Hepatocyte (in vitro differentiated cells): ENCODE results near the gene IREB2. TPM values are rescaled to one million over a fixed set of nuclear protein-coding genes. Genes with fewer than 3 reads are reported as not detected.

Experiments used
- DNase-seq: peaks from one replicate; pipeline ENCODE4 v3.0.0-alpha.2; 2016; ENCODE audit warnings: low spot score
- H2AFZ ChIP-seq: fragments of 200-600 bp; sonication (generic); 2 replicates; pipeline ENCODE4 v1.6.0; 2016; ENCODE audit warnings: antibody characterized with exemption, mild to moderate bottlenecking
- H3K27ac ChIP-seq: fragments of 200-600 bp; sonication (generic); 2 replicates; pipeline ENCODE4 v1.5.1; 2016; ENCODE audit warnings: mild to moderate bottlenecking
- H3K27me3 ChIP-seq: fragments of 200-600 bp; sonication (generic); 2 replicates; pipeline ENCODE4 v1.6.1; 2016
- H3K36me3 ChIP-seq: fragments of 200-600 bp; sonication (generic); replicated peaks from 2 replicates; pipeline ENCODE4 v1.5.1; 2016; ENCODE audit warnings: low read depth; ENCODE audit not compliant: insufficient read depth
- H3K4me1 ChIP-seq: fragments of 200-600 bp; sonication (generic); 2 replicates; pipeline ENCODE4 v1.5.1; 2016; ENCODE audit warnings: mild to moderate bottlenecking, moderate library complexity; ENCODE audit not compliant: insufficient read depth
- H3K4me2 ChIP-seq: fragments of 200-600 bp; sonication (generic); 2 replicates; pipeline ENCODE4 v1.6.0; 2016
- H3K4me3 ChIP-seq: fragments of 200-600 bp; sonication (generic); 2 replicates; pipeline ENCODE4 v1.5.1; 2016; ENCODE audit warnings: mild to moderate bottlenecking
- H3K79me2 ChIP-seq: fragments of 200-600 bp; sonication (generic); 2 replicates; pipeline ENCODE4 v1.6.0; 2017; ENCODE audit warnings: mild to moderate bottlenecking
- H3K9me2 ChIP-seq: fragments of 200-600 bp; sonication (generic); replicated peaks from 2 replicates; pipeline ENCODE4 v1.6.0; 2017; ENCODE audit warnings: mild to moderate bottlenecking; ENCODE audit not compliant: insufficient read depth
- H3K9me3 ChIP-seq: fragments of 200-600 bp; sonication (generic); 2 replicates; pipeline ENCODE4 v1.5.1; 2016; ENCODE audit warnings: low read depth, mild to moderate bottlenecking
- H4K20me1 ChIP-seq: fragments of 200-600 bp; sonication (generic); 2 replicates; pipeline ENCODE4 v1.6.0; 2016; ENCODE audit warnings: mild to moderate bottlenecking; ENCODE audit not compliant: insufficient read depth, poor library complexity, severe bottlenecking
- CTCF ChIP-seq: fragments of 200-600 bp; sonication (generic); IDR thresholded peaks from 2 replicates; pipeline ENCODE4 v1.5.1; 2016; ENCODE audit warnings: antibody characterized with exemption, mild to moderate bottlenecking; ENCODE audit not compliant: poor library complexity
- EZH2 ChIP-seq: fragments of 200-600 bp; sonication (generic); IDR thresholded peaks from 2 replicates; pipeline ENCODE4 v1.6.1; 2016; ENCODE audit warnings: antibody characterized with exemption, mild to moderate bottlenecking, borderline replicate concordance
- EZH2phosphoT487 ChIP-seq: fragments of 200-600 bp; sonication (generic); IDR thresholded peaks from one replicate; pipeline ENCODE4 v1.6.1; 2018; ENCODE audit warnings: antibody characterized with exemption, mild to moderate bottlenecking, low read depth, moderate library complexity; ENCODE audit not compliant: unreplicated experiment, severe bottlenecking
- WGBS: methylation state at CpG from one replicate; pipeline ENCODE4 v1.1.6; 2016; ENCODE audit warnings: low lambda C conversion rate; ENCODE audit errors: missing lambda C conversion rate; 5-methylcytosine and 5-hydroxymethylcytosine counted together
- polyA plus RNA-seq: library from polyadenylated mRNA; unstranded; fragments of >200 nt; fragmentation: Nextera tagmentation; extraction: Ambion mirVana; gene quantifications from 2 replicates; pipeline ENCODE4 v1.2.1, GENCODE V29; 2016
- total RNA-seq: library from RNA; depleted of rRNA; stranded (reverse); fragments of >200 nt; gene quantifications from 2 replicates; pipeline ENCODE4 v1.2.3, GENCODE V29; 2014

Gene IREB2
- total and polyA plus RNA-seq, 2 experiments from 2014 or later: 20.4 to 54.0 TPM

GRCh38 chr15:78550194-78550593, 112.2 kb downstream of the IREB2 start:
- no peaks in the 10 kb centered on the region for H3K36me3 ChIP-seq
- TF ChIP-seq CTCF: no peak
- no peak for TF ChIP-seq EZH2
- no peak for TF ChIP-seq EZH2phosphoT487
- no peak for DNase-seq

GRCh38 chr15:78550815-78551214, 112.8 kb downstream of the IREB2 start:
- no peaks in the 10 kb centered on the region for H3K79me2 ChIP-seq
- H3K4me3 ChIP-seq: no peak overlapping the region
- no peaks in the 10 kb centered on the region for H3K9me3 ChIP-seq
- no peak overlapping the region for H2AFZ ChIP-seq
- H3K27ac ChIP-seq: no peak overlapping the region
- no peaks in the 10 kb centered on the region for H4K20me1 ChIP-seq
- 83% methylated on average over 3 of the region's 3 CpGs for WGBS
- no peaks in the 10 kb centered on the region for H3K27me3 ChIP-seq
- no peaks in the 10 kb centered on the region for H3K36me3 ChIP-seq
- no peaks in the 10 kb centered on the region for H3K4me1 ChIP-seq
- H3K4me2 ChIP-seq: no peak overlapping the region
- no peaks in the 10 kb centered on the region for H3K9me2 ChIP-seq
- TF ChIP-seq EZH2: no peak
- TF ChIP-seq EZH2phosphoT487: no peak
- no peak for TF ChIP-seq CTCF
- no peak for DNase-seq

More at GRCh38 chr15:78550194-78550593, 112.2 kb downstream of the IREB2 start:
- Histone ChIP-seq H2AFZ (no peak overlapping the region), H3K27me3 (no peaks in the 10 kb centered on the region), H3K9me3 (no peaks in the 10 kb centered on the region), H3K9me2 (no peaks in the 10 kb centered on the region), H3K27ac (no peak overlapping the region), H3K79me2 (no peaks in the 10 kb centered on the region), H3K4me2 (no peak overlapping the region), H3K4me1 (no peaks in the 10 kb centered on the region), H3K4me3 (no peak overlapping the region), H4K20me1 (no peaks in the 10 kb centered on the region)
- WGBS: 84% methylated on average over 6 of the region's 6 CpGs

Other genes with a start within 250 kb of the IREB2 start
- 0.08 and 0.93 TPM in 2 replicates for gene ACSBG1, start 203.7 kb upstream of the IREB2 start, total RNA-seq
- 0.10 and 0.47 TPM in 2 replicates for gene ACSBG1, start 203.7 kb upstream of the IREB2 start, polyA plus RNA-seq
- gene DNAJA4, start 173.7 kb upstream of the IREB2 start, total RNA-seq: 3.2 and 3.6 TPM in 2 replicates
- gene DNAJA4, start 173.7 kb upstream of the IREB2 start, polyA plus RNA-seq: 2.8 and 4.0 TPM in 2 replicates
- 60.6 and 69.5 TPM in 2 replicates for gene SKIC8, start 138.6 kb upstream of the IREB2 start, total RNA-seq
- 64.9 and 70.2 TPM in 2 replicates for gene SKIC8, start 138.6 kb upstream of the IREB2 start, polyA plus RNA-seq
- 132 and 140 TPM in 2 replicates for gene CRABP1, start 97.9 kb upstream of the IREB2 start, total RNA-seq
- gene CRABP1, start 97.9 kb upstream of the IREB2 start, polyA plus RNA-seq: 153 and 179 TPM in 2 replicates
- 1.7 and 3.6 TPM in 2 replicates for gene HYKK, start 69.4 kb downstream of the IREB2 start, total RNA-seq
- gene HYKK, start 69.4 kb downstream of the IREB2 start, polyA plus RNA-seq: 1.6 and 2.8 TPM in 2 replicates
- gene PSMA4, start 102.2 kb downstream of the IREB2 start, total RNA-seq: 232 and 250 TPM in 2 replicates
- 215 and 235 TPM in 2 replicates for gene PSMA4, start 102.2 kb downstream of the IREB2 start, polyA plus RNA-seq
- 1.9 and 3.1 TPM in 2 replicates for gene CHRNA5, start 127.3 kb downstream of the IREB2 start, total RNA-seq
- gene CHRNA5, start 127.3 kb downstream of the IREB2 start, polyA plus RNA-seq: 1.1 and 1.5 TPM in 2 replicates
- gene CHRNA3, start 182.8 kb downstream of the IREB2 start, total RNA-seq: 0.12 and 2.3 TPM in 2 replicates
- 1.7 and 2.5 TPM in 2 replicates for gene CHRNA3, start 182.8 kb downstream of the IREB2 start, polyA plus RNA-seq
- gene CHRNB4, start 203.0 kb downstream of the IREB2 start, total RNA-seq: not detected in 2 replicates
- 0.48 TPM in 1 of 2 replicates, not detected in the other for gene CHRNB4, start 203.0 kb downstream of the IREB2 start, polyA plus RNA-seq